GM10248 (cell line): ENCODE results near the gene PPP1R1C.

ENCODE experiments used
- CTCF ChIA-PET: fragments of 300-600 bp; sonication (Branson Sonifier 250); formaldehyde crosslinking; extraction: SDS; loops from one replicate; lab custom pipeline; 2021; ENCODE audit warnings: antibody characterized with exemption; lab: Yijun Ruan, JAX
- POLR2A ChIA-PET: fragments of 350-650 bp; sonication (Branson Sonifier 250); formaldehyde crosslinking; extraction: SDS; loops from one replicate; lab custom pipeline; 2020; ENCODE audit warnings: antibody characterized with exemption; lab: Yijun Ruan, JAX
- DNase-seq: peaks from one replicate; pipeline ENCODE4 v3.0.0; 2012; ENCODE audit errors: extremely low spot score
- TF ChIP-seq, protein P1 (sequence below): IDR thresholded peaks from 2 replicates; pipeline ENCODE4 v1.5.1; 2012; ENCODE audit warnings: mild to moderate bottlenecking, low read depth; ENCODE audit errors: extremely low read depth, missing control alignments, control extremely low read depth

PPP1R1C gene

GRCh38 chr2:182070736-182071135, 85.1 kb downstream of the PPP1R1C start:
- POLR2A ChIA-PET, result no interaction called here
- TF ChIP-seq, protein P1, sequence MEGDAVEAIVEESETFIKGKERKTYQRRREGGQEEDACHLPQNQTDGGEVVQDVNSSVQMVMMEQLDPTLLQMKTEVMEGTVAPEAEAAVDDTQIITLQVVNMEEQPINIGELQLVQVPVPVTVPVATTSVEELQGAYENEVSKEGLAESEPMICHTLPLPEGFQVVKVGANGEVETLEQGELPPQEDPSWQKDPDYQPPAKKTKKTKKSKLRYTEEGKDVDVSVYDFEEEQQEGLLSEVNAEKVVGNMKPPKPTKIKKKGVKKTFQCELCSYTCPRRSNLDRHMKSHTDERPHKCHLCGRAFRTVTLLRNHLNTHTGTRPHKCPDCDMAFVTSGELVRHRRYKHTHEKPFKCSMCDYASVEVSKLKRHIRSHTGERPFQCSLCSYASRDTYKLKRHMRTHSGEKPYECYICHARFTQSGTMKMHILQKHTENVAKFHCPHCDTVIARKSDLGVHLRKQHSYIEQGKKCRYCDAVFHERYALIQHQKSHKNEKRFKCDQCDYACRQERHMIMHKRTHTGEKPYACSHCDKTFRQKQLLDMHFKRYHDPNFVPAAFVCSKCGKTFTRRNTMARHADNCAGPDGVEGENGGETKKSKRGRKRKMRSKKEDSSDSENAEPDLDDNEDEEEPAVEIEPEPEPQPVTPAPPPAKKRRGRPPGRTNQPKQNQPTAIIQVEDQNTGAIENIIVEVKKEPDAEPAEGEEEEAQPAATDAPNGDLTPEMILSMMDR, result no peak
- CTCF ChIA-PET, result no interaction called here
- no peak for DNase-seq

GRCh38 chr2:182072861-182073260, 87.2 kb downstream of the PPP1R1C start:
- CTCF ChIA-PET, result interaction anchor here (1.0 to 1.7 kb wide), 5 partner anchors 10 to 330 kb away, joined by 3 to 4 read pairs (median 3); no protein-coding TSS in a partner anchor
- POLR2A ChIA-PET, result no interaction called here
- TF ChIP-seq, protein P1, result no peak

DNA sequence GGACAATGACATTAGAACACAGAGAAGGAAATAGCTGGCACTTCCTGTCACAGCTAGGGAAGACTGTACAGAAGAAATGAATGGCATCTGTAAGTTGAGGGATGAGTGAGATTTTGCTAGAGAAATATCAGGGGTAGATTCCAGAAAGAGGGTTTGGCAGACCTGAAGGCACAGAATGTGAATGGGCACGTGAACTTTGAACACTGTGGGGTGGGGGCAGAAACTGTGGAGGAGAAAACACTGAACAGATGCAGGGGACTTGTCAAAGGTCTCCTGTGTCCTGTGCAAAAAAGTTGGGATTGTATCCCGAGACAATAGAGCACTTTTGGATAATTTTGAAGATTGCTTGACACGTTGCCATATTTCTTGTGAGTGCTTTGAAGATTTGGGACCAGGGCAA, 88.0 kb downstream of the PPP1R1C start:
- no peak for DNase-seq
- TF ChIP-seq, protein P1, result no peak
- ChIA-PET CTCF (interaction anchor here (1.0 to 1.3 kb wide), 5 partner anchors 8 to 73 kb away, joined by 3 to 4 read pairs (median 3); no protein-coding TSS in a partner anchor), POLR2A (no interaction called here)

More at GRCh38 chr2:182072861-182073260, 87.2 kb downstream of the PPP1R1C start:
- DNase-seq, result no peak

- ChIA-PET POLR2A (no interaction called here), CTCF (interaction anchor here (0.7 to 3.4 kb wide), 30 partner anchors 9 to 1953 kb away, joined by 3 to 58 read pairs (median 4); no protein-coding TSS in a partner anchor)
- TF ChIP-seq, protein P1, result no peak
- DNase-seq, result no peak
These were observed 91.4 kb downstream of the PPP1R1C start for GRCh38 chr2:182077023-182077422.

GRCh38 chr2:182077448-182078142, 91.9 kb downstream of the PPP1R1C start:
- peak; percentile 38 for DNase-seq
- POLR2A ChIA-PET, result no interaction called here

DNA sequence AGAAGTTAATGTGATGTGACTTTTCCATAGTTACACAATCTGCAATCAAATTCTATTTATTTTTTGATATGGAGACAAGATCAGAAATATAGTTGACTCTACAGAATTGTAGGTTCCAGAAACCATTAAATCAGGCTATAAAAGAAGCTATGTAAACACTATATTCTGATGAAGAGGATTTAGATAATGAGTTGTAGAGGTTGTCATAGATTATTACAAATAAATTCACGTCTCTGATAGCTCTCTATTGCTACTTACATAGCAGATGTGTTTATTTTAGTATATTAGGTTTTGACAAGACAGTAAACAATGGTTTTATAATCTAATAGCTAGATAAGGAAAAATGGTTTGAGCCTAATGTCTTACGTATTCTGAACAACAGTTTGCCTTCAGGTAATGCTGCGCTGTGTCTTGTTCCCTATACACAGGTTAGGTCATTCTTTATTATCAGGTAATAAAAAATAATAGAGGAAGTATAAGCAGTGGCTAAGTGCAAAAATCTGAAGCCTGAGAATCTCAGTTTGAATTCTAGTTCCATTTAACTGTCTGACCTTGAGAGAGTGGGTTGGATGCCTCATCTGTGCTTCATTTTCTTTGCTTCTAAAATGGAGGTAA, 93.4 kb downstream of the PPP1R1C start:
- no peak for DNase-seq
- POLR2A ChIA-PET, result no interaction called here
- TF ChIP-seq, protein P1, result no peak
- CTCF ChIA-PET, result interaction anchor here (0.6 to 3.4 kb wide), 11 partner anchors 8 to 1954 kb away, joined by 3 to 58 read pairs (median 7); no protein-coding TSS in a partner anchor

More at GRCh38 chr2:182077448-182078142, 91.9 kb downstream of the PPP1R1C start:
- TF ChIP-seq, protein P1, result peak; percentile 48
- CTCF ChIA-PET, result interaction anchor here (0.7 to 3.4 kb wide), 37 partner anchors 9 to 1954 kb away, joined by 3 to 58 read pairs (median 4); no protein-coding TSS in a partner anchor
